Measurements from ENCODE around the gene EHD4.

EHD4 gene

DNA sequence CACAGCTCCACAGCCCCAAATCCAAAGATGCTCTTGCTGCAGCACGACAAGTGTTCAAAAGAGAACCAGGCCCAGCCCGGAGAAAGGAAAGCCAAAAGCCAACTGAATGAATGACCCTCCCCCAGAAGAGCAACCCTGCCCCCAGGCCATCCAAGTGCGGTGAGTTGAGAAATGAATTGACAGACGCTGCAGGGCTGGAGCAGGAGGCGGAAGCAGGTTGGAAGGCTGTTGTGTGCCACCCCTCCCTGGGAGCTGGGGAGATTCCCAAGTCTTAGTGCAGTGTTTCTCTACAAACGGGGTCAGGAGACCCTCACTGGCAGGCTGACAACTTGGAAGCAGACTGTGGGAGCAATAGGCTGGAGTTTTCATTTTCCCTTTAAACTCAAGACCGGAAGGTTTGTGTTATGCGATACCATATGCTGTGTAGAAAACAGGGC, 75.0 kb downstream of the EHD4 start:
- H3K4me3 ChIP-seq (ENCODE audit: low read depth, low read length): no peak overlapping the region
- TF ChIP-seq, protein P1, sequence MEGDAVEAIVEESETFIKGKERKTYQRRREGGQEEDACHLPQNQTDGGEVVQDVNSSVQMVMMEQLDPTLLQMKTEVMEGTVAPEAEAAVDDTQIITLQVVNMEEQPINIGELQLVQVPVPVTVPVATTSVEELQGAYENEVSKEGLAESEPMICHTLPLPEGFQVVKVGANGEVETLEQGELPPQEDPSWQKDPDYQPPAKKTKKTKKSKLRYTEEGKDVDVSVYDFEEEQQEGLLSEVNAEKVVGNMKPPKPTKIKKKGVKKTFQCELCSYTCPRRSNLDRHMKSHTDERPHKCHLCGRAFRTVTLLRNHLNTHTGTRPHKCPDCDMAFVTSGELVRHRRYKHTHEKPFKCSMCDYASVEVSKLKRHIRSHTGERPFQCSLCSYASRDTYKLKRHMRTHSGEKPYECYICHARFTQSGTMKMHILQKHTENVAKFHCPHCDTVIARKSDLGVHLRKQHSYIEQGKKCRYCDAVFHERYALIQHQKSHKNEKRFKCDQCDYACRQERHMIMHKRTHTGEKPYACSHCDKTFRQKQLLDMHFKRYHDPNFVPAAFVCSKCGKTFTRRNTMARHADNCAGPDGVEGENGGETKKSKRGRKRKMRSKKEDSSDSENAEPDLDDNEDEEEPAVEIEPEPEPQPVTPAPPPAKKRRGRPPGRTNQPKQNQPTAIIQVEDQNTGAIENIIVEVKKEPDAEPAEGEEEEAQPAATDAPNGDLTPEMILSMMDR (conservative IDR thresholded peaks at IDR 0.05; ENCODE audit: low read depth, low read length): no peak
- DNase-seq (ENCODE audit: low read depth): no peak

DNA sequence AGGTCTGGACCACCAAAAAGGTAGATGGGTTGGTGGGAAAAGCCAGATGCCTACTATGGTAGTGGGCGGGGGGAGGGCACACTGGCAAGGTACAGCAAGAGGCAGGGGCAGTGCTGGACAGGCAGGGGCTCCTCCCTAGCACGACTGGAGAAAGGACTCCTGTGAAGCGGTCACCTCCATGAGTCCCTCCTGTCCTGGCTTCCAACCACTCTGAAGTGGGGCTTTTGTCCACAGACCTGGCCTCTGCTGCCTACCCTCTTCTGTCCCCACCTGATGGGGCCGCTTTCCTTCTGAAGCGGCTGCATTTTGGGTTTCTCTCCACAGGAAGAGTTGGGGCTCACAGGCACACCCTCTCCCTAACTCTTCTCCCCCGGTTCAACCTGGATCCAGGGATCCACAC, 75.8 kb downstream of the EHD4 start:
- DNase-seq (ENCODE audit: low read depth): no peak
- no peak overlapping the region for H3K4me3 ChIP-seq (ENCODE audit: low read depth, low read length)
- TF ChIP-seq, protein P1 (conservative IDR thresholded peaks at IDR 0.05; ENCODE audit: low read depth, low read length): no peak

DNA sequence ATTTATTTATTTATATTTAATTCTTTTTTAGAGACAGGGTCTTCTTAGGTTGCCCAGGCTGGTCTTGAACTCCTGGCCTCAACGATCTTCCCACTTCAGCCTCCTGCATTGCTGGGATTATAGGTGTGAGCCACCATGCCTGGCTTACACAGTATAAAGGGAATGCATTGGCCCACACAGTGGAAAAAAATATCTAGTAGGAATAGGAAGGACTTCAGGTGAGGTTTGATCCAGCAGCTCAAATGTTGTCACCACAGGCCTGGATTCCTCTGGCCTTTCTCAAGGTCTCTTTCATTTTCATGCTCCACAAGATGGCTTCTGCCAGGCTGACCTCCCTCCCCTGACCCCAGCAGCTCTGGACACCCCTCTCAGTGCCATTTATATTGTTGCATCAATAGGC, 76.4 kb downstream of the EHD4 start:
- TF ChIP-seq, protein P1 (conservative IDR thresholded peaks at IDR 0.05; ENCODE audit: low read depth, low read length): no peak
- H3K4me3 ChIP-seq (ENCODE audit: low read depth, low read length): no peak overlapping the region
- DNase-seq (ENCODE audit: low read depth): no peak

DNA sequence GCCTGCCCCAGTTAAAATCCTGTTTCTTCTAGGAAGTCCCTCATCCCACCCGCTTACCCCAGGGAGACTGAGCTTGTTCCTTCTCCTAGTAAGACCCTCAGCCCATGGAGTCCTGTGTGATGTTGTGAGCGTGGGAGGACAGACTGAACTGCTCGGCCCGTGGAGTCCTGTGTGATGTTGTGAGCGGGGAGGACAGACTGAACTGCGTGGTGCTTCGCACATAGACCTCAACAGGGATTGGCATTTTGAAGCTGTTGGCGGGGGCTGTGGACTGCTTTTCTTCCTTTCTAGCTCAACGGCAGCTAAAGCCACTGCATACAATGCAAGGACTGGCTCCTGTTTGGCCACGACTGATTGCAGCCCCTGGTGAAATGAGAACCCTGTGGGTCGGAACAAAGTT, 76.9 kb downstream of the EHD4 start:
- TF ChIP-seq, protein P1 (conservative IDR thresholded peaks at IDR 0.05; ENCODE audit: low read depth, low read length): no peak
- DNase-seq (ENCODE audit: low read depth): no peak
- no peak overlapping the region for H3K4me3 ChIP-seq (ENCODE audit: low read depth, low read length)

DNA sequence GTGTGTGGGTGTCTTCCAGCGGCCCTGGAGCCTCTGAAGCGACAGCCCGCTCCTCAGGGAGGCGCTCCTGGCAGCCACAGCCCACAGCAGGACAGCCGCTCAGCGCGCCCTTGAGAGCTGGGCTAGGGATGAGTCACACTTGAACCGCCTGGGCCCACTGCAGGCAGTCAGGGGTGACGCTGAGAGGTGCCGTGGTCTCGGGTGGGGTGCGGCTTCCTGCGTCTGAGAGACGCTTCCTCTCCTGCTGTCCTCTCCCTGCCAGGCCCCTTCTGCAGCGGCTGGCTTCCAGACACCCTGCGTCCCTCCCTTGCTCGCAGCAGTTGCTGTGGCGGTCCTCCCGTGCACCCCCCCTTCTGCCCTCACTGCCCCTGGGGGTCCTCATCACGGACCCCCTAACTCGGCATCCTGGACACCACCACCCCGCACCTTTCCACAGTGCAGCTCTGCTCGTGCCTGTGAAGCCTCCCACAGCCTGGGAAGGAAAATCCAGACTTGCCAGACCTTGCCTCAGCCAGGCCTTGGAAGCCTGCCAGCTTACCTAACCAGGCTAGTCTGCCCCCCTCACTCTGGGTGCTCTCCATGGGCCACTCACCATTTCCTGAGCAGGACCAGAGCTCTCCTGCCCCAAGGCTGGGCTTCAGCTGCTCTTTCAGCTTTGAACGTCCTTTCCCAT, 77.4 kb downstream of the EHD4 start:
- TF ChIP-seq, protein P1 (conservative IDR thresholded peaks at IDR 0.05; ENCODE audit: low read depth, low read length): peak; percentile 32
- peak; percentile 81 for DNase-seq (ENCODE audit: low read depth)
- peak overlapping the region; percentile 28 for H3K4me3 ChIP-seq (ENCODE audit: low read depth, low read length)

DNA sequence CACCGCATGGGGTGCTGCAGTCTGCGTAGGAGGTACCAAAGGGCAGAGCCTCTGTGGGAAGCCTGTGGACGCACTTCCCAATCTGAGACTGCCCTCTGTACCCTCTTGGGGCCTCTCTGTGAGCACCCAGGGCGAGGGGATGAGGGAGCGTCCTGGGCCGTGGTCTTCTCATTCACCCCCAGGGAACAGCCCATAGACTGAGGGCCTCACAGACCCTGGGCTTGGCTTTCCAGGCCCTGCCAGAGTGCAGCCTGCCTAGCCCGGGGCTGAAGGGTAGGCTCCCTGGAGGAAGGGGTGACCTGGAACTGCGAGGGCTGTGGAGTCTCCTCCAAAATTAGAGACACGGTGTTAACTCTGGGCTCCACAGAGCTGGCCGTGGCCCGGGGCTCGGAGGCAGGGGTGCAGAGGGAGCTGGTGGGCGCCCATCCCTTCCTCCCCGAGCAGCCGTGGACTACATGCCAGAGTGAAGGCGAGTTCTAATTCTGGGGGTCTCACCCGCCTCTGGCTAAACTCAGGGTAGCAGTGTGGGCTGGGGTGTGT, 78.0 kb downstream of the EHD4 start:
- TF ChIP-seq, protein P1 (conservative IDR thresholded peaks at IDR 0.05; ENCODE audit: low read depth, low read length): no peak
- no peak for DNase-seq (ENCODE audit: low read depth)
- H3K4me3 ChIP-seq (ENCODE audit: low read depth, low read length): no peak overlapping the region
